Measurements from ENCODE around the gene C1orf232. TPM values are rescaled to one million over a fixed set of nuclear protein-coding genes. Genes with fewer than 3 reads are reported as not detected.

Gene C1orf232
- total and polyA plus RNA-seq, 2 of the 13 experiments (the other 11 are each of a cell fraction or from before 2014, with no cell fraction given) = not detected

DNA sequence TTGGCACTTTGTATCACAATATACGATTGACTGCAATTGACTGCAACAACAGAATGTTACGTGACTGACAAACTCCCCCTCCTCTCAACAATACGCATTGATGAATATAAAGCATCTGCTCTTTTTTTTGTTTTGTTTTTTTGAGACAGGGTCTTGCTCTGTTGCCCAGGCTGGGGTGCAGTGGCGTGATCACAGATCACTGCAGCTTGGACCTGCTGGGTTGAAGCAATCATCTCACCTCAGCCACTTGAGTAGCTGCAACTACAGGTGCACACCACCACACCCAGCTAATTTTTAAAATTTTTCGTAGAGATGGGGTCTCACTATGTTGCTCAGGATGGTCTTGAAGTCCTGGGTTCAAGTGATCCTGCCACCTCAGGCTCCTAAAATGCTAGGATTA lies 44.0 kb upstream of the C1orf232 start:
- TF ChIP-seq ZNF781 (CRISPR knock-in tag; IDR thresholded peaks at IDR 0.05; ENCODE audit: borderline replicate concordance, not compliant biosample characterization) (no peak), CBX5 (CRISPR knock-in tag; IDR thresholded peaks at IDR 0.05; ENCODE audit: borderline replicate concordance) (no peak), MAZ (IDR thresholded peaks at IDR 0.05; ENCODE audit: borderline replicate concordance, low read depth, low read length) (no peak), MAZ (CRISPR knock-in tag; IDR thresholded peaks at IDR 0.05; ENCODE audit: low read depth) (no peak), ZNF121 (CRISPR knock-in tag; IDR thresholded peaks at IDR 0.05) (0 out of 2 replicates have a peak, but pooled peaks have one; percentile 13), ZNF616 (CRISPR knock-in tag; IDR thresholded peaks at IDR 0.05; ENCODE audit: low read depth) (no peak)
- TF ChIP-seq, protein P1, sequence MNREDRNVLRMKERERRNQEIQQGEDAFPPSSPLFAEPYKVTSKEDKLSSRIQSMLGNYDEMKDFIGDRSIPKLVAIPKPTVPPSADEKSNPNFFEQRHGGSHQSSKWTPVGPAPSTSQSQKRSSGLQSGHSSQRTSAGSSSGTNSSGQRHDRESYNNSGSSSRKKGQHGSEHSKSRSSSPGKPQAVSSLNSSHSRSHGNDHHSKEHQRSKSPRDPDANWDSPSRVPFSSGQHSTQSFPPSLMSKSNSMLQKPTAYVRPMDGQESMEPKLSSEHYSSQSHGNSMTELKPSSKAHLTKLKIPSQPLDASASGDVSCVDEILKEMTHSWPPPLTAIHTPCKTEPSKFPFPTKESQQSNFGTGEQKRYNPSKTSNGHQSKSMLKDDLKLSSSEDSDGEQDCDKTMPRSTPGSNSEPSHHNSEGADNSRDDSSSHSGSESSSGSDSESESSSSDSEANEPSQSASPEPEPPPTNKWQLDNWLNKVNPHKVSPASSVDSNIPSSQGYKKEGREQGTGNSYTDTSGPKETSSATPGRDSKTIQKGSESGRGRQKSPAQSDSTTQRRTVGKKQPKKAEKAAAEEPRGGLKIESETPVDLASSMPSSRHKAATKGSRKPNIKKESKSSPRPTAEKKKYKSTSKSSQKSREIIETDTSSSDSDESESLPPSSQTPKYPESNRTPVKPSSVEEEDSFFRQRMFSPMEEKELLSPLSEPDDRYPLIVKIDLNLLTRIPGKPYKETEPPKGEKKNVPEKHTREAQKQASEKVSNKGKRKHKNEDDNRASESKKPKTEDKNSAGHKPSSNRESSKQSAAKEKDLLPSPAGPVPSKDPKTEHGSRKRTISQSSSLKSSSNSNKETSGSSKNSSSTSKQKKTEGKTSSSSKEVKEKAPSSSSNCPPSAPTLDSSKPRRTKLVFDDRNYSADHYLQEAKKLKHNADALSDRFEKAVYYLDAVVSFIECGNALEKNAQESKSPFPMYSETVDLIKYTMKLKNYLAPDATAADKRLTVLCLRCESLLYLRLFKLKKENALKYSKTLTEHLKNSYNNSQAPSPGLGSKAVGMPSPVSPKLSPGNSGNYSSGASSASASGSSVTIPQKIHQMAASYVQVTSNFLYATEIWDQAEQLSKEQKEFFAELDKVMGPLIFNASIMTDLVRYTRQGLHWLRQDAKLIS (CRISPR knock-in tag; IDR thresholded peaks at IDR 0.05) = no peak
- 38% methylated on average over 5 of the region's 5 CpGs for WGBS (ENCODE audit: low lambda C conversion rate)
- FAIRE-seq = no peak
- in situ Hi-C loops (cut with HindIII; ENCODE audit: extremely low pct_ligation_motif_present, low pct_unique_long_range_greater_than_20kb) (no loop called here), intact Hi-C loops (cut with micrococcal nuclease; ENCODE audit: unreplicated experiment) (no loop called here)
- Histone ChIP-seq H3K27ac (ENCODE audit: extremely low read length, insufficient read depth, low read length) (no peak overlapping the region), H3K4me3 (replicated peaks in 1 of 3; ENCODE audit: insufficient read depth in 1 of 3, low read depth in 2 of 3, low read length in 3 of 3) (no peak overlapping the region), H4K20me1 (ENCODE audit: insufficient read depth, low read length) (no peaks in the 10 kb centered on the region), H3K36me3 (replicated peaks in 1 of 2; ENCODE audit: control insufficient read depth in 1 of 2, insufficient read depth in 2 of 2, low read length in 2 of 2) (no peaks in the 10 kb centered on the region), H3K27me3 (ENCODE audit: control insufficient read depth in 1 of 2, insufficient read depth in 2 of 2, low read length in 2 of 2) (peaks cover 0 to 6% of the 10 kb centered on the region in 2 experiments; a peak in 2 of 5 replicates), H2AFZ (ENCODE audit: low read length) (no peak overlapping the region), H3K79me2 (ENCODE audit: insufficient read depth, low read length) (no peaks in the 10 kb centered on the region), H3K4me1 (ENCODE audit: insufficient read depth, low read length) (no peaks in the 10 kb centered on the region), H3K4me2 (ENCODE audit: low read depth, low read length) (no peak overlapping the region), H3K9ac (ENCODE audit: insufficient read depth, low read depth, low read length) (no peak overlapping the region), H3K9me3 (ENCODE audit: low read length) (no peaks in the 10 kb centered on the region)
- no peak for DNase-seq (ENCODE audit: low spot score)
- ChIA-PET CTCF (ENCODE audit: low intra/inter-chr PET ratio, low total read pairs) (no interaction called here), POLR2A (no interaction called here)
- no TSS peak for BruUV-seq (replicated peaks)
- ATAC-seq = no peak

All from HepG2 (cell line).